GM23338 (cell line): Measurements from ENCODE around the gene KLK11. TPM values are rescaled to one million over a fixed set of nuclear protein-coding genes. Genes with fewer than 3 reads are reported as not detected.

Experiments used
- ATAC-seq: fragments of 200-7000 bp; cut with Tn5 transposase; 3 replicates; pipeline ENCODE4 v1.9.1; 2020
- DNase-seq: peaks from one replicate; pipeline ENCODE4 v3.0.0-alpha.2; 2015; ENCODE audit warnings: low spot score
- H2AFZ ChIP-seq: fragments of 200-600 bp; sonication (generic); 2 replicates; pipeline ENCODE4 v1.8.0; 2016; ENCODE audit warnings: antibody characterized with exemption, mild to moderate bottlenecking, moderate library complexity
- H3F3A ChIP-seq: fragments of 200-600 bp; sonication (generic); replicated peaks from 2 replicates; pipeline ENCODE4 v1.8.0; 2017; ENCODE audit warnings: antibody characterized with exemption, mixed run types, low read depth
- H3K27ac ChIP-seq: fragments of 200-600 bp; sonication (generic); 2 replicates; pipeline ENCODE4 v1.6.1; 2016; ENCODE audit warnings: low read depth
- H3K27me3 ChIP-seq: fragments of 200-600 bp; sonication (generic); 2 replicates; pipeline ENCODE4 v1.8.0; 2016; ENCODE audit warnings: mild to moderate bottlenecking, mixed run types, moderate library complexity; ENCODE audit not compliant: insufficient read depth
- H3K36me3 ChIP-seq: fragments of 200-600 bp; sonication (generic); 2 replicates; pipeline ENCODE4 v1.8.0; 2016; ENCODE audit warnings: mild to moderate bottlenecking; ENCODE audit not compliant: insufficient read depth
- H3K4me1 ChIP-seq: fragments of 200-600 bp; sonication (generic); 2 replicates; pipeline ENCODE4 v1.8.0; 2016; ENCODE audit warnings: mild to moderate bottlenecking, moderate library complexity; ENCODE audit not compliant: insufficient read depth
- H3K4me2 ChIP-seq: fragments of 200-600 bp; sonication (generic); 2 replicates; pipeline ENCODE4 v1.7.1; 2017; ENCODE audit warnings: mixed run types
- H3K4me3 ChIP-seq: fragments of 200-600 bp; sonication (generic); 2 replicates; pipeline ENCODE4 v1.6.1; 2016; ENCODE audit warnings: mixed run types
- H3K79me2 ChIP-seq: fragments of 200-600 bp; sonication (generic); replicated peaks from 2 replicates; pipeline ENCODE4 v1.8.0; 2017; ENCODE audit warnings: mild to moderate bottlenecking; ENCODE audit not compliant: insufficient read depth
- H3K9me2 ChIP-seq: fragments of 200-600 bp; sonication (generic); 2 replicates; pipeline ENCODE4 v1.8.0; 2017; ENCODE audit not compliant: insufficient read depth
- H4K20me1 ChIP-seq: fragments of 200-600 bp; sonication (generic); replicated peaks from 2 replicates; pipeline ENCODE4 v1.8.0; 2017; ENCODE audit warnings: mild to moderate bottlenecking; ENCODE audit not compliant: insufficient read depth
- H3K27ac Mint-ChIP-seq: 2 replicates; pipeline ENCODE4 v1.8.0; 2020; ENCODE audit warnings: inconsistent platforms, mild to moderate bottlenecking, moderate library complexity, mixed read lengths
- H3K27me3 Mint-ChIP-seq: 3 replicates; pipeline ENCODE4 v1.8.0; 2022; ENCODE audit warnings: low read depth, mild to moderate bottlenecking, moderate library complexity, mixed read lengths, inconsistent platforms; ENCODE audit not compliant: insufficient read depth, poor library complexity
- H3K36me3 Mint-ChIP-seq: 3 replicates; pipeline ENCODE4 v1.8.0; 2021; ENCODE audit warnings: low read depth, mild to moderate bottlenecking, inconsistent platforms, moderate library complexity, mixed read lengths
- H3K4me1 Mint-ChIP-seq: 3 replicates; pipeline ENCODE4 v1.8.0; 2020; ENCODE audit warnings: mild to moderate bottlenecking, inconsistent platforms, mixed read lengths
- H3K4me3 Mint-ChIP-seq: 3 replicates; pipeline ENCODE4 v1.8.0; 2021; ENCODE audit warnings: moderate library complexity, mild to moderate bottlenecking, inconsistent platforms, mixed read lengths
- H3K9me3 Mint-ChIP-seq: 3 replicates; pipeline ENCODE4 v1.8.0; 2020; ENCODE audit warnings: moderate library complexity, mild to moderate bottlenecking, inconsistent platforms, mixed read lengths
- CREB1 ChIP-seq: fragments of 250-450 bp; sonication (Bioruptor Pico); IDR thresholded peaks from 2 replicates; pipeline ENCODE4 v1.5.0; 2020; ENCODE audit warnings: low read depth, mild to moderate bottlenecking, moderate library complexity
- NANOG ChIP-seq: IDR thresholded peaks from 2 replicates; pipeline ENCODE4 v1.6.1; 2016; ENCODE audit warnings: antibody characterized with exemption, borderline replicate concordance
- POLR2AphosphoS5 ChIP-seq: IDR thresholded peaks from 2 replicates; pipeline ENCODE4 v1.6.1; 2016; ENCODE audit warnings: antibody characterized with exemption, low read depth
- STAT1 ChIP-seq: IDR thresholded peaks from one replicate; pipeline ENCODE4 v1.6.1; 2016; ENCODE audit warnings: antibody characterized with exemption; ENCODE audit not compliant: unreplicated experiment
- ZNF114 ChIP-seq: fragments of 250-450 bp; sonication (Bioruptor Pico); IDR thresholded peaks from 2 replicates; pipeline ENCODE4 v1.5.0; 2020; ENCODE audit warnings: mild to moderate bottlenecking, moderate library complexity
- ZNF331 ChIP-seq: fragments of 250-450 bp; sonication (Bioruptor Pico); IDR thresholded peaks from 2 replicates; pipeline ENCODE4 v1.5.0; 2020; ENCODE audit warnings: low read depth, mild to moderate bottlenecking, moderate library complexity
- polyA plus RNA-seq: library from polyadenylated mRNA; unstranded; fragments of >200 nt; fragmentation: Nextera tagmentation; extraction: Ambion mirVana; gene quantifications from 2 replicates; pipeline ENCODE4 v1.2.1, GENCODE V29; 2016
- total RNA-seq: library from RNA; depleted of rRNA; stranded (reverse); fragments of >200 nt; shearing (Covaris generic); gene quantifications from 2 replicates; pipeline ENCODE4 v1.2.3, GENCODE V29; 2014
- TF ChIP-seq, protein P1 (sequence below): fragments of 250-450 bp; sonication (Bioruptor Pico); IDR thresholded peaks from 2 replicates; pipeline ENCODE4 v1.5.0; 2020; ENCODE audit warnings: mild to moderate bottlenecking, moderate library complexity
- TF ChIP-seq, protein P2 (sequence below): IDR thresholded peaks from one replicate; pipeline ENCODE4 v1.6.1; 2018; ENCODE audit warnings: antibody characterized with exemption; ENCODE audit not compliant: unreplicated experiment

Gene KLK11
- total and polyA plus RNA-seq, 2 experiments from 2014 or later = not detected

DNA sequence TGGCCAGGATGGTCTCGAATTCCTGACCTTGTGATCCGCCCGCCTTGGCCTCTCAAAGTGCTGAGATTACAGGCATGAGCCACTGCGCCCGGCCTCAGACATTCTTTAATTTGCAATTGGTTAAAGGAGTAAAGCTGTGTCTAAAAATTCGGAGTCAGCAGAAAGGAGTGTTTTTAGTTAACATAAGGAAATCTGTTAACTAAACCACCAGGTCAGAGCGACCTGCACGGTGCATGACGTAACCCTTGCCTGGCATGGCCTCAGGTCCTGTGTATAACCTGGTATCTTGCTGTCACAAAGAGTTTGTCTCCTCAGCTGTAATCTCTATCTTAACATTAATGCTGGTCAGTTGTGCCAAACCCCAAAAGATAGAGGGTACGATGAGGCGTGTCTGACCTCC is 17.9 kb upstream of the KLK11 start (continued):
- TF ChIP-seq, protein P1, sequence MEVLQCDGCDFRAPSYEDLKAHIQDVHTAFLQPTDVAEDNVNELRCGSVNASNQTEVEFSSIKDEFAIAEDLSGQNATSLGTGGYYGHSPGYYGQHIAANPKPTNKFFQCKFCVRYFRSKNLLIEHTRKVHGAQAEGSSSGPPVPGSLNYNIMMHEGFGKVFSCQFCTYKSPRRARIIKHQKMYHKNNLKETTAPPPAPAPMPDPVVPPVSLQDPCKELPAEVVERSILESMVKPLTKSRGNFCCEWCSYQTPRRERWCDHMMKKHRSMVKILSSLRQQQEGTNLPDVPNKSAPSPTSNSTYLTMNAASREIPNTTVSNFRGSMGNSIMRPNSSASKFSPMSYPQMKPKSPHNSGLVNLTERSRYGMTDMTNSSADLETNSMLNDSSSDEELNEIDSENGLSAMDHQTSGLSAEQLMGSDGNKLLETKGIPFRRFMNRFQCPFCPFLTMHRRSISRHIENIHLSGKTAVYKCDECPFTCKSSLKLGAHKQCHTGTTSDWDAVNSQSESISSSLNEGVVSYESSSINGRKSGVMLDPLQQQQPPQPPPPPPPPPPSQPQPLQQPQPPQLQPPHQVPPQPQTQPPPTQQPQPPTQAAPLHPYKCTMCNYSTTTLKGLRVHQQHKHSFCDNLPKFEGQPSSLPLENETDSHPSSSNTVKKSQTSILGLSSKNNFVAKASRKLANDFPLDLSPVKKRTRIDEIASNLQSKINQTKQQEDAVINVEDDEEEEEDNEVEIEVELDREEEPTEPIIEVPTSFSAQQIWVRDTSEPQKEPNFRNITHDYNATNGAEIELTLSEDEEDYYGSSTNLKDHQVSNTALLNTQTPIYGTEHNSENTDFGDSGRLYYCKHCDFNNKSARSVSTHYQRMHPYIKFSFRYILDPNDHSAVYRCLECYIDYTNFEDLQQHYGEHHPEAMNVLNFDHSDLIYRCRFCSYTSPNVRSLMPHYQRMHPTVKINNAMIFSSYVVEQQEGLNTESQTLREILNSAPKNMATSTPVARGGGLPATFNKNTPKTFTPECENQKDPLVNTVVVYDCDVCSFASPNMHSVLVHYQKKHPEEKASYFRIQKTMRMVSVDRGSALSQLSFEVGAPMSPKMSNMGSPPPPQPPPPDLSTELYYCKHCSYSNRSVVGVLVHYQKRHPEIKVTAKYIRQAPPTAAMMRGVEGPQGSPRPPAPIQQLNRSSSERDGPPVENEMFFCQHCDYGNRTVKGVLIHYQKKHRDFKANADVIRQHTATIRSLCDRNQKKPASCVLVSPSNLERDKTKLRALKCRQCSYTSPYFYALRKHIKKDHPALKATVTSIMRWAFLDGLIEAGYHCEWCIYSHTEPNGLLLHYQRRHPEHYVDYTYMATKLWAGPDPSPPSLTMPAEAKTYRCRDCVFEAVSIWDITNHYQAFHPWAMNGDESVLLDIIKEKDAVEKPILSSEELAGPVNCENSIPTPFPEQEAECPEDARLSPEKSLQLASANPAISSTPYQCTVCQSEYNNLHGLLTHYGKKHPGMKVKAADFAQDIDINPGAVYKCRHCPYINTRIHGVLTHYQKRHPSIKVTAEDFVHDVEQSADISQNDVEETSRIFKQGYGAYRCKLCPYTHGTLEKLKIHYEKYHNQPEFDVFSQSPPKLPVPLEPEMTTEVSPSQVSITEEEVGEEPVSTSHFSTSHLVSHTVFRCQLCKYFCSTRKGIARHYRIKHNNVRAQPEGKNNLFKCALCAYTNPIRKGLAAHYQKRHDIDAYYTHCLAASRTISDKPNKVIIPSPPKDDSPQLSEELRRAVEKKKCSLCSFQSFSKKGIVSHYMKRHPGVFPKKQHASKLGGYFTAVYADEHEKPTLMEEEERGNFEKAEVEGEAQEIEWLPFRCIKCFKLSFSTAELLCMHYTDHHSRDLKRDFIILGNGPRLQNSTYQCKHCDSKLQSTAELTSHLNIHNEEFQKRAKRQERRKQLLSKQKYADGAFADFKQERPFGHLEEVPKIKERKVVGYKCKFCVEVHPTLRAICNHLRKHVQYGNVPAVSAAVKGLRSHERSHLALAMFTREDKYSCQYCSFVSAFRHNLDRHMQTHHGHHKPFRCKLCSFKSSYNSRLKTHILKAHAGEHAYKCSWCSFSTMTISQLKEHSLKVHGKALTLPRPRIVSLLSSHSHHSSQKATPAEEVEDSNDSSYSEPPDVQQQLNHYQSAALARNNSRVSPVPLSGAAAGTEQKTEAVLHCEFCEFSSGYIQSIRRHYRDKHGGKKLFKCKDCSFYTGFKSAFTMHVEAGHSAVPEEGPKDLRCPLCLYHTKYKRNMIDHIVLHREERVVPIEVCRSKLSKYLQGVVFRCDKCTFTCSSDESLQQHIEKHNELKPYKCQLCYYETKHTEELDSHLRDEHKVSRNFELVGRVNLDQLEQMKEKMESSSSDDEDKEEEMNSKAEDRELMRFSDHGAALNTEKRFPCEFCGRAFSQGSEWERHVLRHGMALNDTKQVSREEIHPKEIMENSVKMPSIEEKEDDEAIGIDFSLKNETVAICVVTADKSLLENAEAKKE (CRISPR knock-in tag) = no peak
- TF ChIP-seq ZNF114 (CRISPR knock-in tag) (no peak), POLR2AphosphoS5 (no peak), CREB1 (CRISPR knock-in tag) (no peak)

DNA sequence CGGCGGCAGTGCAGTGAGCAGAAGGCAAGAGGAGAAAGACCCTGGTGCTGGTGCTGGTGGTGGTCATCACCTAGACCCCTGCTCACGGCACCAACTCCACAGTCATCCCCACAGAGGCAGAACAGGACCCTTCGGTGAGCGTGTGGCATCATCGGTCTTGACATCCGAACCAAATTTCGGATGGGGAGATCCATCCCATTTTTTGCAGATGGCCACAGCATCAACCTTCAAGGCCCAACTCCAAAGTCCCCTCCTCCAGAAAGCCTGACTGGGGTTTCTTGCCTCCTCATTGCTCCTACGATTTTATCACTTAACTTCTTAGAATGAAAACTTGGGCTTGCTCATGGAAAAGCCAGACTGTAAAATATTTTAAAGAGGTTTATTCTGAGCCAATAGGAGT is 17.1 kb upstream of the KLK11 start:
- Mint-ChIP-seq H3K27me3 (peaks cover 12% of the 10 kb centered on the region), H3K4me1 (peaks cover 29% of the 10 kb centered on the region), H3K4me3 (no peak overlapping the region), H3K36me3 (peaks cover 6% of the 10 kb centered on the region; the same call in 1 of the 3 replicates), H3K27ac (no peak overlapping the region), H3K9me3 (peaks cover 15% of the 10 kb centered on the region)
- Histone ChIP-seq H3K4me1 (peaks cover 32% of the 10 kb centered on the region), H3K9me2 (no peaks in the 10 kb centered on the region), H3K27me3 (no peaks in the 10 kb centered on the region), H3K27ac (no peak overlapping the region), H3K79me2 (no peaks in the 10 kb centered on the region), H4K20me1 (no peaks in the 10 kb centered on the region), H2AFZ (peak overlapping the region; percentile 79), H3K4me2 (peak overlapping the region; percentile 64; the same call in 1 of the 2 replicates), H3K36me3 (no peaks in the 10 kb centered on the region), H3F3A (no peaks in the 10 kb centered on the region; the same call in 1 of the 2 replicates), H3K4me3 (no peak overlapping the region)
- no peak for ATAC-seq
- peak; percentile 43 for DNase-seq
- TF ChIP-seq STAT1 = no peak
- no peak for TF ChIP-seq ZNF331
- TF ChIP-seq NANOG = no peak
- TF ChIP-seq, protein P2, sequence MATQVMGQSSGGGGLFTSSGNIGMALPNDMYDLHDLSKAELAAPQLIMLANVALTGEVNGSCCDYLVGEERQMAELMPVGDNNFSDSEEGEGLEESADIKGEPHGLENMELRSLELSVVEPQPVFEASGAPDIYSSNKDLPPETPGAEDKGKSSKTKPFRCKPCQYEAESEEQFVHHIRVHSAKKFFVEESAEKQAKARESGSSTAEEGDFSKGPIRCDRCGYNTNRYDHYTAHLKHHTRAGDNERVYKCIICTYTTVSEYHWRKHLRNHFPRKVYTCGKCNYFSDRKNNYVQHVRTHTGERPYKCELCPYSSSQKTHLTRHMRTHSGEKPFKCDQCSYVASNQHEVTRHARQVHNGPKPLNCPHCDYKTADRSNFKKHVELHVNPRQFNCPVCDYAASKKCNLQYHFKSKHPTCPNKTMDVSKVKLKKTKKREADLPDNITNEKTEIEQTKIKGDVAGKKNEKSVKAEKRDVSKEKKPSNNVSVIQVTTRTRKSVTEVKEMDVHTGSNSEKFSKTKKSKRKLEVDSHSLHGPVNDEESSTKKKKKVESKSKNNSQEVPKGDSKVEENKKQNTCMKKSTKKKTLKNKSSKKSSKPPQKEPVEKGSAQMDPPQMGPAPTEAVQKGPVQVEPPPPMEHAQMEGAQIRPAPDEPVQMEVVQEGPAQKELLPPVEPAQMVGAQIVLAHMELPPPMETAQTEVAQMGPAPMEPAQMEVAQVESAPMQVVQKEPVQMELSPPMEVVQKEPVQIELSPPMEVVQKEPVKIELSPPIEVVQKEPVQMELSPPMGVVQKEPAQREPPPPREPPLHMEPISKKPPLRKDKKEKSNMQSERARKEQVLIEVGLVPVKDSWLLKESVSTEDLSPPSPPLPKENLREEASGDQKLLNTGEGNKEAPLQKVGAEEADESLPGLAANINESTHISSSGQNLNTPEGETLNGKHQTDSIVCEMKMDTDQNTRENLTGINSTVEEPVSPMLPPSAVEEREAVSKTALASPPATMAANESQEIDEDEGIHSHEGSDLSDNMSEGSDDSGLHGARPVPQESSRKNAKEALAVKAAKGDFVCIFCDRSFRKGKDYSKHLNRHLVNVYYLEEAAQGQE = no peak
